Measurements from ENCODE around the gene CPS1.

- no peak for TF ChIP-seq CTCF (conservative IDR thresholded peaks at IDR 0.05; ENCODE audit: low read depth, low read length)
- TF ChIP-seq POLR2A (IDR thresholded peaks at IDR 0.05; ENCODE audit: low read depth, low read length) = no peak
- TF ChIP-seq CHD1 (IDR thresholded peaks at IDR 0.05; ENCODE audit: low read depth, low read length) = no peak
- TF ChIP-seq NFE2L2 (IDR thresholded peaks at IDR 0.05; ENCODE audit: low read depth, low read length) = no peak
- no peak for TF ChIP-seq BHLHE40 (IDR thresholded peaks at IDR 0.05; ENCODE audit: low read depth, low read length)
- TF ChIP-seq RFX5 (IDR thresholded peaks at IDR 0.05; ENCODE audit: low read depth, low read length) = no peak
- TF ChIP-seq MAZ (IDR thresholded peaks at IDR 0.05; ENCODE audit: borderline replicate concordance, low read depth, low read length) = no peak
- TF ChIP-seq FOS (IDR thresholded peaks at IDR 0.05; ENCODE audit: low read depth, low read length) = no peak
Observed at GRCh38 chr2:210584834-210585233, 28.4 kb downstream of the CPS1 start.

Measured in IMR-90 (cell line).